Stimulated activated CD4-positive, alpha-beta T cell treated with anti-CD3 and anti-CD28 coated beads, Interleukin-2, amount 100 ng/mL, for 24 hours (primary cell): ENCODE results near the gene DENND1A.
"Not testable (repeated sequence)": the region's sequence is repeated elsewhere in the genome, so short reads cannot be mapped to it uniquely, and the experiment has no call there.

ENCODE experiments used
- DNase-seq, 2 donors: peaks; one replicate each; pipeline ENCODE4 v3.0.0-alpha.2; 2020

DENND1A gene

DNA sequence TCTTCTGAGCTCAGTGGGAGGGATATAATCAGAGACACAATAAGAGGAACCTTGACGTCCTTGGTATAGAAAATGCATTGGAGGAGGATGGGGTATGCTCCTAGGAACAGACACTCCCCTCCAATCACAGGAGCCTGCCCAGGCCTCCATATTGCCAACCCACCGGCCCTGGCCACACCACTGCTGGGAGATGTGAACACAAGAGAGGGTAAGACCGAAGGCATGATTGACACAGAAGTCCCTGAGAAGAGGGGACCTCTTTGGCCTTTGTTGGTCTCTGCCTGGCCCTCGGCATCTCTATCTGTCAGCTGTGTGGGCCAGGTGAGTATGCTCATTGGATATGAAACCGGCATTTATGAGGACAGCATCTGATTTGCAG is 511.9 kb downstream of the DENND1A start:
- DNase-seq = no peak

DNA sequence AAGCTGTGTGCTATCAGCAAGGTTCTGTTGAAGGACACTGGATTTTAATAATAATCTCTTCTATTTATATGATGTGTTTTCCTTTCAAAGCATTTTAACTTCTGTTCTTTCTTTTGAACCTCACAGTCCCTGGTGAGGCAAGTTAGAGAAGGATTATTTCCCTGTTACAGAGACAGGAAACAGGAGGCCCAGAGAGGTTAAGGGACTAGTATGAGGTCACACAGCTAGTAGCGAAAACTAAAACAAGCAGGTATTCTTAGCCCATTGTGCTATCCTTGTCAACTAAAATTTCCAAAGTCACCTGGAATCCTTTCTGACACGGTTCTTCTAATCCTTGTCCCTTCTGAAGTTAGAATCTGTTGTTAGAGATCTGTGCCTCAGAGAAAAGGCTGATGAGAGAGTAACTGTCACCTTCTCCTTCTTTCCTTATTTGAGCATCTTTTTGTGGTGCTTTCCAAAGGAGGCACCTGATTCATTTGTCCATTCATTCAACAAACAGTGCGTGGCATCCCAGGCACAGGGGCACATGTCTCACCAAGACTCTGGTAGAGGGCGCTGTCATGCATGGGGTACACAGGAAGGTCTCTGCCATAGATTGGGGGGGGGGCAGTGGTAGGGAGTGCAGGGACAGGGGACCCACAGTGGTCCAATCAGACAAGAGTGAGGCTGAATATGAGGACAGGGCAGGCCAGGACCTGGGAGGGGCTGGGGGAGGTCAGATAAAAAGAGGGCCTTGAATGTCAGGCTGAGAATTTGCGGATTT is 512.5 kb downstream of the DENND1A start:
- no peak for DNase-seq

DNA sequence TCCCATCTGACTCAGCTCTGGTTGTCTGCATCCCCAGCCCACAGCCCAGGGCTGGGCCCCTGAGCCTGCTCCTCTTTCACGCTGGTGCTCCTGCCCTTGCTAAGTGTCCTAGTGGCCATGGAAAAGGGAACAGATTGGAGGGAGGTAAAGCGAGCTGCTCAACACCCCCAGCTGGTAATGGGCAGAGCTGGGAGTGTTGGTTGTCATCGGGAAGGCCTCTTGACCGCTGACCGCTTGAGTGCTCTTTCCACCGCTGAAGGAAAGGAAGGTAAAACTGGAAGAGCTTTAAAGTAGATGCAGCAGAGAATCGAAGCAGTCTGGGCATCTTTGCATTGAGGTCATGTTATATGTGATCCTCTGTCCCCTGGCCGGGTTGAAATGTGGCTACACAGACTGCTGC is 513.8 kb downstream of the DENND1A start:
- DNase-seq = no peak

DNA sequence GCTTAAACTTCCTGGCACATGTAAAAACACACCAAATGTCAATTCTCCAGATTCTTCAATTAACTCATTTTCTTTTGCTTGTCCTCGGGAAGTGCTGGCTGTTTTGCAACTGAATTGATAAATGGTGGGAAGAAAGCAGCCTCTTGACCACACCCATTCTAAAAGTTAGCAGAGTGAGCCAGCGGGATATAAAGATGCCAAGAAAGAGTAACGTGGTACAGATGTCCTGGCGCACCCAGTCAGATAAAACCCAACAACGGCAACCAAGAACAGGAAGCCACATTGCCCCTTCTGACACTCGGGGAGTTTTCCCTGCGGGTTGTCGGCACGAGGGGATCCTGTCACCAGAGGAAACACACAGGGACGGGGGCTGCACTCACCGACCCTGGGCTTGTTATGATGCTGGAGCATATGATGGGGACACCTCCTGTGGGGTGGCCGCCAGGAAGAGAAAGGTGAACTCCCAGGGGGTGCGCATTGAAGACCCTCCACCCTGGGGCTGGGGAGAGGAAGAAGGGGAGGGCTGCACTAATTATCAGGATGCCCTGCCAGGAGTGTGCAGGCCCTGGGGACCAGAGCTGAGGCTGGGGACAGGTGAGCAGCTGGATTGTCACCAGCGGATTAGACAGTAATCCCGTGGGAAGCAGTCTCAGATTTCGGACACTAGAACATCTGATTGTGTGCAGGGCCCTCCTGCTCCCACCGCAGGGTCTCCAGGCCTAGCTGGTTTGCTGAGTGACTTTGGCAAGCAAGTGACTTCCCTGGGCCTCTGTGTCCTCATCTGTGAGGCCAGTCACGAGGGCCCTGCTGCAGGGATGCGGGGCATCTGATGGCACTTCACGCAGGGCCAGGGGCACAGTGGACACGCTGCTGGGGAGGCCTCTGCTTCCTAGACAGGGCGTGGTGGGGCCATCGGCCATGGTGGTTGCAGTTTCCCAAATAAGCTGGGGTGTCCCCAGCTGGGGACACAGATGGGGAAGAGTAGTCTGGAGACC is 514.7 kb downstream of the DENND1A start:
- no peak for DNase-seq

DNA sequence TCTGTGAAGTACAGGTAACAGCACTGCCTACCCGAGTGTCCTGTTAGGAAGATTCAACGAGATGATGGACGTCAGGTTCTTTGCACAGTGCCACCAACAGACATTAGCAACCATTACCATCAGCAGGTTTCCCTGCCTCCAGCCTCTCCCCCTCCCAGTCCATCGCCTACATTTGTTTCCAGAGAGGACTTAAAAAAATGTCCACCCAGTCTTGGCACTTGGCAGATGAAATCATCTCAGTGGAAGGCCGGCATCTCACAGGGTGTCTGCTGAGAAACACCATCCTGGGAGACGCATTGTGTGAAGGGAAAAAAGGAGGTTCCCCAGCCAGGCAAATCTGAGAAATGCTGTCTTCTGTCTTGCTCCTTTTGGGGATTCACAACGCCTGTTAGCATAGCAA is 515.7 kb downstream of the DENND1A start:
- no peak for DNase-seq

DNA sequence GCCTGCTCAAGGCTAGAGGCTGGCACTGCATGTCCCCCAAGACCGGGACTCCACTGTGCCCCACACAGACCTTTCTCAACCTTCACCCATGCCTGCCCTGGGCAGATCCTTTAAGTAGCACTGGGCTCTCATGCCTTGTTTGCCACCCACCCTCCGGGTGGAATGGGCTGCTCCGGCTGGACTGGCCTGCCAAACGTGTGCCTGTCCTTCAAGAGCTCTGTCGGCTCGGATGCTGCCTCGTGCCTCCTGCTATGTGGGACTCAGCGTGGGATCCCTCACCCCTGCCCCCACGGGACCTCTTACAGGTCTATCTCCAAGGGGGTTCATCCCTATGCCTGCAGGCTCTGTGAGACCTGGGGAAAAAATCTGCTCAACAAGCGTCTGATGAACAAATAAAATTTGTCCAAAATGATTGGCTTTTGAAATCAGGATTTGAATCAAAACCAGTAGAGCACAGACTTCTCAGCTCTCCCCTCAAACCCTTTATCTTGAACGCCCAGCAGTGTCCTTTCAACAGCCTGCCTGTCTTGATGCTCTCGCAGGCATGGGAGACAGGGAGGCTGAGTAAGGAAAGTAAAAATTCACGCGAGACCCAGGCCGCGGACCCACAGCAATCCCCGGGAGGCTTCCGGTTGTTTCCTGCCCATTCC is 517.6 kb downstream of the DENND1A start:
- no peak for DNase-seq

DNA sequence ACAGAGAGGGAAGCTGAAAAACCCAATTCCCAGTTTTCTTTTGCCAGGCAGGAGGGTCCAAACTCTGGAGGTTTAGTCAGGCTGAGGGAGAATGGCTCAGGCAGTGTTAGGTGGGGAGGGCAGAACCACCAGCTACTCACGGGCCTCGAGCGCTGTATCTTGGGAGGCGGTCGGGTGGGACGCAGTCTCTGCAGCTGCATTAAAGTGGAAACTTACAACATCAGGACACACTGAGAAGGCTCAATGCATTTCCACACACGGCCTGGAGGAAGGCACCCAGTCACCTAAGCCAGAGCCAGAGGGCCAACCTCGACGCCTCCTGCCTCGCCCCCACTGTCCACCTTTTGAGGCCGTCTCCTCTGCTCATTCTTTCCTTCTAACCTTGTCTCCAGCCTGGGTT is 518.3 kb downstream of the DENND1A start:
- DNase-seq = no peak

DNA sequence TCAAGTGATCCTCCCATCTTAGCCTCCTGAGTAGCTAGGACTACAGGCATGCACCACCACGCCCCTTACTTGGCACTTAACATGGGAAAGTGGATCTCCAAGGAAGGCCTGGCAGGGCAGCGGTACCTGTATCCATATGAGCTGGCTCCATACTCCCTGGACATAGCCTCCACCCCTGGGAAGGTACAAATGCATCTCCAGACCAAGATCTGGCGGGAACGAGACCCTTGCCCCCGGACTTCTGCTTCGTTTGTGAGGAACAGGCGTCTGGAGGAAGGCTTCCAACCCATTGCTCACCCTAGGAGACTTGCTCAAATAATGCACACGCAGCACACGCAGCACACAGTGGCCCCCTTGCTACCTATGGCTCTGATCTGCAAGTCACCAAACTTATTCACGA is 518.7 kb downstream of the DENND1A start:
- no peak for DNase-seq

DNA sequence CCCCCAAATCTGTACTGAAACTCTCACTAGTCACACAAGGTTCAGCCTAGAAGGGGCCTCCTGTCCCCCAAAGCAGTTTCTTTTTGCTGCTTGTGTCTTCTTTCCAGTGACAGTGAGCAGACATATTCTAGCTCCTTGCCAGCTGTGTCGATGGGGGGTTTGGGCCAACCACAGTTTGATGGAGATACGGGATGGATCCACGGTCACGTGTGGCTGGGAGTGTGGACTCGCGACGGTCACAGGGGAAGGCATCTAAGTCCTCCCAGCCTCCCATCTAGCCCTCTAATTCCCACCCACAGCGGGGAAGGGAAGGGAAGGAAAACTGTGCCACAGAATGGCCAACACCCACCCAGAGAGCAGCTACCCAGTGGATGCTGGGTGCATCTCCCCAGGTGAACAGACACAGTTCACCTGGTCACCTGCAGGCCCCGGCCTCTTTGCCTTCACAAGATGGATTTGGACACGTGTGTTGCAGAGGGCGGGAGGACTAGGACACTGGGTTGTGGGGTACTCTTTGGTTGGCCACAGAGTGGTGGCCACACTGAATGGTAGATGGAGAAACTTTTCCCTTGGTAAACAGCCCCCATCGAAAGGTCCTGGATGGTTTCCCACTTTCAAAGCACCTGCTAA is 519.5 kb downstream of the DENND1A start:
- DNase-seq = no peak

DNA sequence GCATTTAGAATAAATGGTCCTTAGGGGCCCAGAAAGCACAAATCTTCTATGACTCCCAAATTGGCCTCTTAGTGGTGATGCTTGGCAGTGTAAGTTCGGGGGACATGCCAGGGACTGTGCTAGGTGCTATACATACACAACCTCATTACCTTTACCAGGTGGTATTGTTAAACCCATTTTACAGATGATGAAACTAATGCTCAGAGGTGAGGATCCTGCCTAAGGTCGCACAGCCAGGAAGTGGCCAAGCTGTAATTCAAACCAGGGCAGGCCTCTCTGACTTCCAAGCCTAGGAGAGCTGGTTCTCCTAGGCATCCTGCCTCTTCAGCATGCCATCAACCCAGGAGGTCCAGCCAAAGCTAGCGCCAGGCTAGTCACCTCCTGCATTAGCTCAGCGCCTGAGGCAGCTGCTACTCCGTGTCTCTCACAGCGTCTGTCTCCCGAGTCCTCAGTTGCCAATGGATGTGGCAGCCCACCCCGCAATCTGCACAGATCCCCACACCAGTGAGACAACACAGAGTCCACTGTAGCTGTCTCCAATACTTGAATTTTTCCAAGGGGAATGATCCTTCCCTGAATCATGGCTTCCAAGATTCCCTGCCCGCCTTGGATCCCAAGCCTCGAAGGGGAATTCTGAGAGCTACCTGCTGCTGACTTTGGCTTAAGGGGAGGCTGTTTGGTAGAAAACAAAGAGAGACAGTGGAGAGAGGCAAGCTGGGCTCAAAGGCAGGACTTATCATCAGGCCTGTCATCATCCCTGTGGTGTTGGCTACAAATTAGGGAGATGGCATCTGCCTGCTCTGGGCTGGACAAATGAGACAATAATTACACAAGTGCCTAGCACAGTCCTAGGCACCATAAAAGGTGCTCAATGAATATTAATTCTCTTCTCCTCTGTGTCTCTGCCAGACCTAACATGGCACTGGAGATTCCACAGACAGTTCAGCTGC is 521.3 kb downstream of the DENND1A start:
- DNase-seq = no peak

DNA sequence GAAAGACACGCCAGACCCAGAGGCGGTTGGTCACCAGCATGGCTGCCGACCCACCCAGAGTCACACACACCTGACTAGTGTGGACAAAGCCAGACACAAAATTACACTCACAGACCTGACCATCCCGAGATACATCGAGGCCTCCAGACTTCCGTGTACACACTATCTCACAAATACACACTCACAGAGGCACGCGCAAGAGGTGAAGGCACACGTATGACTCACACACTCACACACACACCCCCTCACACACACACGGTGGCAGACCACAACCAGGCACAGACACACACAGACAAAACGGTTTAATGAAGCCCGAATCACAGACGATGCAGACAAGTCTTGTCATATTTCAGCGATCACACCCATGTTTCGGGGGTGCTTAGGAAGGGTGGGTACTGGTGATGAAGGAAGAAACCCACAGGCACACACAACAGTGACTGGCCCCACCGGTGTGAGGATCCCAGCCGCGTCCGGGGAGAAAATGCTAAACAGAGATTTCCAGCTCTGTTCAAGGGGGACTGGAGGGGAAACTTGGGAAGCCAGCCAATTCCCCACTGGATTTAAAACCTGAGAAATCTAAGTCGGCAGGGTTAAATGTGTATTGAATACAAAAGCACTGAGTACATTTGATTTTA is 522.6 kb downstream of the DENND1A start:
- DNase-seq = no peak

DNA sequence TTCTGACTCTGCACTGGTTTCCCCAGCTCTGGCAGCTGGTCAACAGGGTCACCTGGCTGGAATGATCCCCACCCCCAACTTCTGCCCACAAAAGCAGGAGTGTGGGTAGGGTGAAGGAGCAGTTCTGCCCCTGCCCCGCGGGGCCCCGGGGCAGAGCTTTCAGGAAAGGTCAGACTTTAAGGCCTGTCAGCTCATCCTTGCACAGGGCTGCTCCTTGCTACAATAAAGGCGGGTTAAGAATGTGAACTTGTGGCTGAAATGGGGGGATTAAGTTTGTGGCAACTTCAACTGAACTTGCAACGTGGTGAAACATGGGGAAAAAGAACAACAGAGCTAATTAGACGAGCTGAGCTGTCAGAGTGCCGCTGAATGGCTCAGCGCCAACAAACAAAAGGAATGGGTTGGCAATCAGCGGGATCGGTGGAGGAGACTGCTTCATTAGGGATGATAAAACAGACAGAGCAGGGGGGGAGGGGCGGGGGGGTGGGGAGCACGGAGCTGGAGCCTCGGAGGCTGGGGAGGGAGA is 523.2 kb downstream of the DENND1A start:
- DNase-seq = no peak

DNA sequence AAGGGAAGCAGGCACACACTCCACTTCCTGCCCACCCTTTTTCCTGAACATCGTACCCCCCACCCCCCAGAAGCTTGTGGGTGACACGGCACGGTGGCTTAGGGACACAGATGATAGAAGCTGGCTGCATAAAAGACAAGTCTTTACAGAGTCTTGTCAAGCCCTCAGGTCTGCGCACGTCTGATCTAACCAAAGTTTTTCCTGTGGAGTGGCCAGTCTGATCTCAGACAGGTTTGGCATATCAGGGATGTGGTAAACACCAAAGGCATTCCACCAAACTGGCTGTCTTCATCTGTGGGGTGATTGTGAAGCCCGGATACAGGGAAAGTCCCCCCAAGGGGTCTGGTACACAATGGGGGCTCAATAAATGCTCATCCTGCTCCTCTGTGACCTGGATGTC is 523.9 kb downstream of the DENND1A start:
- DNase-seq = no peak

DNA sequence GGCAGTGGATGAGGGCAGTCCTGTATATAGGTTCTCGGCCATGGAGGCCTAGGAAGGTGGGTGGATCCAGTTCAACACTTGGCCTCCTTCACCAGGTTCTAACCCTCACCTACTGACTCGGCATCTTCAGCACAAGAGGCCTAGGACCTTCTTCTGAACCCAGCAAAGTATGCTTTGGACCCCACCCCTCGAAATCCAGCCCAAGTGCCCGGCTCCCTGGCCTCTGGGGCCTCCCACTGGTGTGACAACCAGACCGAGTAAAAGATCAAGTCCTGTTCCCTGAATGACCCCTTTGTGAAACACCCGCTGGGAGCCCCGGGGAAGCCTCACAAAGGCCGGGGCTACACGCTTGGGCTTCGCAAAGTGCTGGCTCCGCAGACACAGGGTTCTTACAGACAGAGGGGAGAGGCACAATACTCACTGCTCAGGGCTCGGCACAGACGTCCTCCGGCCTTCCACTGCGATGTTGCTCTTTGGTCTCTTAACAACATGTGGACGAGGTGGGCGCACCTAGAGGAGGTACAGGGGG is 526.9 kb downstream of the DENND1A start:
- no peak for DNase-seq

DNA sequence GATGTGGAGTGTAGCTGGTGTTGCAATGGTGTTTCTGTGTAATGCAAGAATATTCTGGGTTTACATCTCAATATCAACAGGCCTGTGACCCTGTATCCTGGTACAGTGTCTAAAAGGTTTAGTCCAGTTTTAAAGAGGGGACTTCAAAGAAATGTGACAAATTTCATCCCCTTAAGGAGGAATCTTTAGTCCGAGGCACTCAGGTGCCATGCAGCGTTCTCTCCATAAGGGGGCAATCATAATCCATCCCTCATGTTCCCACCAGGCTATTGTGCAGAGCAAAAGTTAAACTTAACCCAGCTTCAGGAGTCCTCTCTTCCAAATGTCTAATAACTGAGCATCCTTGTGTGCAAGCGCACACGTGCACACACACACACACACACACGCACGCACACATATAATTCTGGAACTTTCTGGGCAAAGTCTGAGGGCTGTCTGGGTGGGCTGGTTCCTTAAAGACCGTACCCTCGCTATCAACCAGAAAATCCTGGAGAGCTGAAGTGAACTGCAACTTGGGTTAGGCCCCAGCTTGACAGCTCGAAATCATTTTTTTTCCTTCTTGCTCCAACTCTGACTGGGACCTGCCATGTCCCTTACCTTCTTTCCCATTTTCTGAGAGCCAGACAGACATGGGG is 527.9 kb downstream of the DENND1A start:
- peak in 1 of 2 donors; percentile 27 for DNase-seq

DNA sequence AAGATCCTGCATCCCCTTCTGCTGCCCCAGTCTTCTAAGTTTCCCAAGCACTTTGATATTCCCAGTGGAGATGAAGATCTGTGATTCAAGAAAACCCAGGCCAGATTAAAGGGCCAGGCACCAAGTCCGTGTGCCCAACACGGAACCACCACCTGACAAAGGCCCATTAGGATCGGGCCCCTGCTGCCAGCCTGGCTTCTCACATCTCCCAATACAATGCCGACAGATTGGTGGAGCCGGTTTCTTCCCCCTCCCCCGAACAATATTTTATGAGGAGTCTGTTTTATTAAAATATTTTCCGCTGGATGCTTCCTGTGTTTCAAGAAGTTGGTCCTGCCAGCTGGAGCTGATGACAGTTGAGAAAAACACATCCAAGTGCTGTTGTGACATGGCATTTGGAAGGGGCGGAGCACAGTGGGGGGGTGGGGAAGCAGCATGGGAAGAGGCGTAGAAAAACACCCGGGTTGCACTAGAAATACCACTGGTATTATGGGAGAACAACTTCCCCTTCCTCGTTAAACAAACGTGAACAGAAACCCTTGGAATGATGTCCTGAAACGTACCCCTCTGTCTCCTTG is 528.9 kb downstream of the DENND1A start:
- no peak for DNase-seq

DNA sequence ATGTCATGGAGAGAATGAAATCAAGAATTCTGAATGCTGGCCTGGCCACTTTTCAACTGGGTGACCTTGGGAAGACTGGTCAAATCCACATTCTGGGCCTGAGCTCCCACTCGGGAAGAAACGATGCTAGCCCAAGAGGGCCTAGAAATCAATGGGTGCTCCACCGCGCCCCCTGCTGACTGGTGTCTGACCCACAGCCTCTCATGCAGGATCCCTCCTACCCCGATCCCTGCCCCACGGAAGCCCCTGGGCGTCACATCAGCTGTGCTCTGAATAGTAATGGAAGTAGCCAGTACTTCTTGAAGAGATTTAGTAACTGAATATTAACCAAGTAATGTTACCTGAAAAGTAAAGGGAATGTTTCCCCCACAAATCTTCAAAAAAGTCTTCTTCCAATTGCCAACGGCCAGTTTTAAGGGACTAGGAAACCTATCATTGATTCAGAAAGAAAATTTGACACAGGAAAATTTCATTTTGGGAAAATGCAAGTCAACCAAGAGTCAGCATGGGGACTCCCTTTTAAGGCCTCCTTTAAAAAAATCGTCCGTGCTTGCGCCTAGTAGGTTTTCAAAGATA is 530.0 kb downstream of the DENND1A start:
- DNase-seq = peak; percentile 33 to 54

DNA sequence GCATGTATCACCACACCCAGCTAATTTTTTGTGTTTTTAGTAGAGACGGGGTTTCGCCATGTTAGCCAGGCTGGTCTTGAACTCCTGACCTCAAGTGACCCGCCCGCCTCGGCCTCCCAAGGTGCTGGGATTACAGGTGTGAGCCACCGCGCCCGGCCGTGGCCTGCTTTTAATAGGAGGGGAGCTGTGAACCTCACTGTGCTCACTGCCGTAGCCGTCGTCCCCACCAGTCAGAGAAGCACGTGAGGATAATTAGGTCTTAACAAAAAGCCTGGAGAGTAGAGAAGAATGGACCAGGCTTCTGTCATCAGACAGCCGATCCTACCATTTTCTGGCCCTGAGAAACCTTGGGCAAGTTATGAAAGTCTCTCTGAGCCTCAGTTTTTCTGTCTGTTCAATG is 531.0 kb downstream of the DENND1A start:
- DNase-seq = not testable (repeated sequence)

DNA sequence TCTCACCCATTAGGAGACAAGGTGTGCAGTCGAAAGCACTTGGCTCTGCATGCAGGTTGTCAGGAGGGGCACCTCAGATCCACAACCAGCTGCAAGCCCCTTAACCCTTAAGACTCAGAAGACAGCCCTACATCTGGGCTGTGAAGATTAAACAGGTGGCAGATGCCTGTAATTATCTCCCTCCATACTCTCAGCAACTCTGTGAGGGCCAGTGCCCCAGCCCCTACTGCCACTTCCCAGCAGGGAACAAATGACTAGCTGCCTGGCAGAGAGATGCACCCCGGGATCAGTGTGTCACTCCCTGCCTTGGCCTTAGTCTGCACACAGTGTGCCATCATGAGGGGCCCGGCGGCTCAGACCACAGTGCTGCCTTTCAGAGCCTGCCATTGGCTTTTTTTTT is 532.0 kb downstream of the DENND1A start:
- no peak for DNase-seq
